Fibroblast of villous mesenchyme (primary cell): ENCODE results near the gene URB2. TPM values are rescaled to one million over a fixed set of nuclear protein-coding genes. Genes with fewer than 3 reads are reported as not detected.

Experiments
- DNase-seq: peaks from one replicate; pipeline ENCODE4 v3.0.0-alpha.2; 2010; ENCODE audit warnings: low read depth
- H3K4me3 ChIP-seq: 2 replicates; pipeline ENCODE4 v1.5.1; 2011; ENCODE audit warnings: low read depth, mild to moderate bottlenecking, low read length
- total RNA-seq: library from RNA; depleted of rRNA; stranded (reverse); fragments of >200 nt; gene quantifications from 2 replicates; pipeline ENCODE4 v1.2.3, GENCODE V29; 2012
- TF ChIP-seq, protein P1 (sequence below): IDR thresholded peaks from 2 replicates; pipeline ENCODE4 v1.5.1; 2012; ENCODE audit warnings: low read depth, mild to moderate bottlenecking, low read length; ENCODE audit not compliant: insufficient read depth

The URB2 gene
- total RNA-seq = 10.3 and 14.7 TPM in 2 replicates

DNA sequence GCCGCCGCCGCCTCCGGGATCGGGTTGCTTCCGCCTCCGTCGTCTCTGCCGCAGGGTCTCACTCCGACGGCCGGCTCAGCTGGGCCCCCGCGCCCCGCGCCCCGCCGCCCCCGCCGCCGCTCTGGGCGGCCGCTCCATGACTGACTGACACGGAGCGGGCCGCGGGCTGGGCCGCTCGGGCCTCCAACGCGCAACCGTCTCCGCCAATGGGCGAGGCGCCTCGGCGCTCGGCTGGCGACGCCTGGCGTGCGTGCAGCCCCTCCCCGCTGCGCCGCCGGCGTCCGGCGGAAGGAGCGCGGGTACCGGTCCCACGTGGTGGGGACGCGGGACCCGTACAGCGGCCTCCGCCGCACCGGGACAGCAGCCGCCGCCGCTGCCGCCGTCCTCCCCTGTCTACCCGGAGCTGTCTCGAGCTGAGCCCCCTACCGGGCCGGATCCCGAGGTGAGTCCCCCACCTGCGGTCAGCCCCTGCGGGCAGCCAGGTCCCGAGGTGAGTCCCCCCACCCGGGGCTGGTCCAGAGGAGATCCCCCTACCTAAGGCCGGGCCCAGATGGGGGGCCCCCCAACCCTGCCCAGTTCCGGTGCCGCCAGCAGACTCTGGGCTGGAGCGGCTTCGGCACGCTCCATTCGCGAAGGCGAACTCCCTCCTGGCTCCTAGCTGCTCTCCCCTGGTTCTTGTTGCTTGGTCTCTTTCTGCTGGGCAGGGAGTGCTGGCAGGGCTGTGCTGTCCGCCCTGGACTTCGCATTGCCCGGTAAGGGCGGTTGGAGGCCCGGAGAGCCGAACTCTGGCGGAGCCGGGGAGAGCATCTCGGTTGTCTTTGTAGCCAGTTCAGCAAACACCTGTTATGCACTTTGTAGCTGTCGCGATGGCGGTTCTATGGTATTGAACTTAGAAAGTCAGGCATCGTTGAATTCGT lies at the start of gene URB2, which contains the start of gene TAF5L:
URB2 (plus strand) TSS at position 333 of the 917 bp plus-strand sequence. CDS start 1,387 bp downstream, outside the sequence.
TAF5L (minus strand) TSS at position 208 of the 917 bp plus-strand sequence. CDS start 11,640 bp downstream, outside the sequence.
- H3K4me3 ChIP-seq = peak within 1 kb of the TSS; percentile 87
- peak; percentile 89 for DNase-seq
- TF ChIP-seq, protein P1, sequence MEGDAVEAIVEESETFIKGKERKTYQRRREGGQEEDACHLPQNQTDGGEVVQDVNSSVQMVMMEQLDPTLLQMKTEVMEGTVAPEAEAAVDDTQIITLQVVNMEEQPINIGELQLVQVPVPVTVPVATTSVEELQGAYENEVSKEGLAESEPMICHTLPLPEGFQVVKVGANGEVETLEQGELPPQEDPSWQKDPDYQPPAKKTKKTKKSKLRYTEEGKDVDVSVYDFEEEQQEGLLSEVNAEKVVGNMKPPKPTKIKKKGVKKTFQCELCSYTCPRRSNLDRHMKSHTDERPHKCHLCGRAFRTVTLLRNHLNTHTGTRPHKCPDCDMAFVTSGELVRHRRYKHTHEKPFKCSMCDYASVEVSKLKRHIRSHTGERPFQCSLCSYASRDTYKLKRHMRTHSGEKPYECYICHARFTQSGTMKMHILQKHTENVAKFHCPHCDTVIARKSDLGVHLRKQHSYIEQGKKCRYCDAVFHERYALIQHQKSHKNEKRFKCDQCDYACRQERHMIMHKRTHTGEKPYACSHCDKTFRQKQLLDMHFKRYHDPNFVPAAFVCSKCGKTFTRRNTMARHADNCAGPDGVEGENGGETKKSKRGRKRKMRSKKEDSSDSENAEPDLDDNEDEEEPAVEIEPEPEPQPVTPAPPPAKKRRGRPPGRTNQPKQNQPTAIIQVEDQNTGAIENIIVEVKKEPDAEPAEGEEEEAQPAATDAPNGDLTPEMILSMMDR = no peak

DNA sequence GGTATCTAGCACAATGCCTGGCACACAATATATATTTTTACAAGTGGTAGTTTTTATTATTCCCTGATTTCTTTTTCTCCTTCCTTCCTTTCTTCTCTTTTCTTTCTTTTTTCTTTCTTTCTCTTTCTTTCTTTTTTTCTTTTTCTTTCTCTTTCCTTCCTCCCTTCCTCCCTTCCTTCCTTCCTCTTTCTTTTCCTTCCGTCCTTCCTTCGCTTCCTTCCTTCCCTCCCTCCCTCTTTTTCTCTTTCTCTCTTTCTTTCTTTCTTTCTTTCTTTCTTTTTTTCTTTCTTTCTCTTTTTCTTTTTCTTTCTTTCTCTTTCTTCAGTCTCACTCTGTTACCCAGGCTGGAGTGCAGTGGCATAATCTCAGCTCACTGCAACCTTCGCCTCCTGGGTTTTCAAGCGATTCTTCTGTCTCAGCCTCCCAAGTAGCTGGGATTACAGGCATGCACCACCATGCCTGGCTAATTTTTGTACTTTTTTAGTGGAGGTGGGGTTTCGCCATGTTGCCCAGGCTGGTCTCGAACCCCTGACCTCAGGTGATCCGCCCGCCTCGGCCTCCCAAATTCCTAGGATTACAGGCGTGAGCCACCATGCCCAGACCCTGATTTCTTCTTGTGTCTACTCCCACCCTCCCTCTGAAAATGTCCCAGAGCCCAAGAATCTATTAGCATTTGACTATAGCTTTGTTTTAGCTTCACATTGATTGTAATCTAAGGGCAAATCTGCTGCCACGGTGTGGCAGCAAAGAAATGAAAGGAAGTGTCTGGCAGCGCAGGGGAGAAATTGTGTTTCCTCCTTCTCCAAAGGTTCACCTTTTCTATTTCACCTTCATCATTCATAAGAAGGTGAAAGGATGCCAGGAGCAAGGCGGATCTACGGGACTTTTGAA lies 47.6 kb upstream of the URB2 start:
- TF ChIP-seq, protein P1 = no peak
- H3K4me3 ChIP-seq = no peak overlapping the region
- DNase-seq = no peak

DNA sequence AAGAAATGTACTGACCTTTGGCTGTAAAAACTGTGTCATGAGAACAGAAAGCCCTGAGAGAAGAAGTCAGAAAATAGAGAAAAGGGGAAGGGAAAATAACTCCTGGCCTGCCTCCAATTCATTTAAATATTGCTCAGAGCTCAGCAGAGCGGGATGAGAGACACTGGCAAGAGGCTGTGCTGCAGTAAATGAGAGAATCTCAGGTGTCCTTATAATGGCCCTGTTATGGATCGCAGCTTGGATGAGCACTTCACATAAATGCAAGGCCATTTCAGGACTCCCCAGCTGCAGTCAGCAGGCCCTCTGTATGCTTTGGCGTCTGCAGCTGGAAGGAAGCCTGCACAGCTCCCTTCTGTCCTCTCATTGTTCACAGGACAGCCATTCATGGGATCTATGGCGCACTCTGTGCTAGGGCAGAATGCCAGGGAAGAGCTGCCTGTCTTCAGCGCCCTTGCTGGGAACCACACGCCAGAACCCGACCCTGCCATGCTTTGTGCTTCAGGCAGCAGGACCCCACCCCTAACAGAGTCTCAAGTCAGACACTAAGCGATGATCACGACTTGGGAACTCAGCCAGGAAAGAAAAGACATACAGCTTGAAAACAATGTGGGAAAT lies 46.9 kb upstream of the URB2 start:
- H3K4me3 ChIP-seq = no peak overlapping the region
- DNase-seq = peak; percentile 22
- TF ChIP-seq, protein P1 = no peak

DNA sequence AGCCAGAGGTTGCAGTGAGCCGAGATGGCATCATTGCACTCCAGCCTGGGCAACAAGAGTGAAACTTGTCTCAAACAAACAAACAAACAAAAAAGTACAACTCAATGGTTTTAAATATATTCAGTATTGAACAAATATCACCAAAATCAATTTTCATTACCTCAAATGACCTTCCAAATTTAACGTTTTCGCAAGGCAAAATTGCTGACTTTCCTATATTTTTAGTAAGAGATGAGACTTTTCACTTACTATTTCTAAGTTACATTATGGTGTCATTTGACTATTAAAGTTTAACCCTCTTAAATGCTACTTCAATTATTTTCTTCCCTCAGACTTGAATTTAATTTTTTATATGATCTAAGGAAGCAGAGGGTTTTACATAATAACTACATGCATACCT lies 44.6 kb upstream of the URB2 start:
- DNase-seq = no peak
- TF ChIP-seq, protein P1 = no peak
- H3K4me3 ChIP-seq = no peak overlapping the region

DNA sequence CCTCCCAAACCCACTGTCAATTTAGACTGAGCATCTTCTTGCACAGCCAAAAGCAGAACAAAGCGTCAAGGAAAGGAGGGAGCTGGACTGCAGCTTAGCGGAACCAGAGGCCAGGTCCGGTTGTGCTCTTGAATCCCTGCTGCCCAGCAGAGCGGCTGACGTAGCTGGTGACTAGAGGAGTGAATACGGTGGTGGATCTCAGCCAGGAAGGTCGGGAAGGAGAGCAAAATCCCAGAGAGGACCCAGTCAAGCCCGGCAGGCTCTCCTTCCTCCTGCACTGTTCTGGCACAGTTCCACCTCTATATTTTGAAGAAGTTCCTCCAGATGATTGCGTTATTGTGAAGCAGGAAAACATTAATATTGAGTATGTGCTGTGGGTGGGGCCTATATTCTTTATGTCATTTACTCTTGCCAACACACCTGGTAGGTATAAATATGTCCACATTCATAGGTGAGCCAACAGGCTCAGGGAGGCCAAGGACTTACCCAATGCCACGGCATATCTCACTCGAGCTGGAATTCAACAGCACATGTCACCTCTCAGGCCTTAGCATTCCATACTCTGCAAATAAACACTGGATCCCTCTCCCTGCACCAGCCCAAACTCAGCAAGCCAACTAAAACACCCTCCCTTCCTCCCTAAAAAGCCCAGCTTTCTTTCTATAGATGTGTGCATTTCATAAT lies 43.9 kb upstream of the URB2 start:
- no peak overlapping the region for H3K4me3 ChIP-seq
- no peak for DNase-seq
- TF ChIP-seq, protein P1 = no peak

DNA sequence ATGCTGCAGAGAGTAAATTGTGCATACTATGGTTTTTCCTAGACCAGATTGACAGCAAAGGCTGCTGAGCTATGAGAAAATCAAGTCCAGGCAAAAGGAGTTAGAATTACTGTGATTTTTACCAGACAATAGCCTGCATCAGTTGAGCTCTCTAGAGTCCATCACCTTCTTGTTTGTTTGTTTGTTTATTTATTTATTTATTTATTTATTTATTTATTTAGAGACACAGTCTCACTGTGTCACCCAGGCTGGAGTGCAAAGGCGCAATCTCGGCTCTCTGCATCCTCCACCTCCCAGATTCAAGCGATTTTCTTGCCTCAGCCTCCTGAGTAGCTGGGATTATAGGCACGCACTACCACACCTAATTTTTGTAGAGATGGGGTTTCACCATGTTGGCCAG lies 43.3 kb upstream of the URB2 start:
- TF ChIP-seq, protein P1 = no peak
- DNase-seq = no peak
- H3K4me3 ChIP-seq = no peak overlapping the region
